WTC11 (cell line): ENCODE results near the gene PCP2. TPM values are rescaled to one million over a fixed set of nuclear protein-coding genes. Genes with fewer than 3 reads are reported as not detected.

ENCODE experiments used
- ATAC-seq: fragments of 200-7000 bp; cut with Tn5 transposase; 2 replicates; pipeline ENCODE4 v1.10.0; 2021; ENCODE audit warnings: mild to moderate bottlenecking, moderate library complexity
- CTCF ChIA-PET: fragments of 300-600 bp; sonication (Branson Sonifier 250); formaldehyde crosslinking; loops from one replicate; lab custom pipeline; 2021; ENCODE audit warnings: antibody characterized with exemption; lab: Charles Lee
- POLR2A ChIA-PET: fragments of 350-600 bp; sonication (Branson Sonifier 250); formaldehyde crosslinking; loops from one replicate; lab custom pipeline; 2021; ENCODE audit warnings: antibody characterized with exemption; lab: Charles Lee
- DNase-seq: peaks from one replicate; pipeline ENCODE4 v3.0.0; 2021; ENCODE audit warnings: low spot score
- H3K27ac Mint-ChIP-seq: 2 replicates; pipeline ENCODE4 v1.8.0; 2021; ENCODE audit warnings: mixed read lengths
- H3K27me3 Mint-ChIP-seq: 2 replicates; pipeline ENCODE4 v1.8.0; 2021; ENCODE audit warnings: low read depth, mild to moderate bottlenecking, moderate library complexity, mixed read lengths
- H3K36me3 Mint-ChIP-seq: 2 replicates; pipeline ENCODE4 v1.8.0; 2021; ENCODE audit warnings: mixed read lengths
- H3K4me1 Mint-ChIP-seq: 2 replicates; pipeline ENCODE4 v1.8.0; 2022; ENCODE audit warnings: mixed read lengths
- H3K4me3 Mint-ChIP-seq: 2 replicates; pipeline ENCODE4 v1.8.0; 2021; ENCODE audit warnings: mild to moderate bottlenecking, moderate library complexity, mixed read lengths
- H3K9me3 Mint-ChIP-seq: 2 replicates; pipeline ENCODE4 v1.8.0; 2021; ENCODE audit warnings: mixed read lengths
- ATF1 ChIP-seq: sonication (generic); formaldehyde crosslinking; IDR thresholded peaks from 2 replicates; pipeline ENCODE4 v1.8.1; 2023; ENCODE audit warnings: mild to moderate bottlenecking, moderate library complexity, missing genetic modification reagents
- FOXJ3 ChIP-seq: sonication (generic); formaldehyde crosslinking; IDR thresholded peaks from 2 replicates; pipeline ENCODE4 v1.9.0; 2021; ENCODE audit warnings: missing genetic modification reagents, mild to moderate bottlenecking, borderline replicate concordance
- FOXK1 ChIP-seq: sonication (generic); formaldehyde crosslinking; IDR thresholded peaks from 2 replicates; pipeline ENCODE4 v1.8.0; 2022; ENCODE audit warnings: mild to moderate bottlenecking, moderate library complexity, missing genetic modification reagents
- FOXP1 ChIP-seq: sonication (generic); formaldehyde crosslinking; IDR thresholded peaks from 2 replicates; pipeline ENCODE4 v1.8.0; 2022; ENCODE audit warnings: missing genetic modification reagents, mild to moderate bottlenecking, moderate library complexity, borderline replicate concordance
- FOXP4 ChIP-seq: sonication (generic); formaldehyde crosslinking; IDR thresholded peaks from 2 replicates; pipeline ENCODE4 v1.8.0; 2022; ENCODE audit warnings: mild to moderate bottlenecking, missing genetic modification reagents
- GTF2I ChIP-seq: fragments of 250-450 bp; sonication (Bioruptor Pico); conservative IDR thresholded peaks from 2 replicates; pipeline ENCODE4 v1.4.0; 2021; ENCODE audit warnings: mild to moderate bottlenecking
- HMGXB4 ChIP-seq: sonication (generic); formaldehyde crosslinking; IDR thresholded peaks from 2 replicates; pipeline ENCODE4 v1.8.1; 2023; ENCODE audit warnings: mild to moderate bottlenecking, moderate library complexity, missing genetic modification reagents
- IRF1 ChIP-seq: sonication (generic); formaldehyde crosslinking; IDR thresholded peaks from 2 replicates; pipeline ENCODE4 v1.8.0; 2023; ENCODE audit warnings: missing genetic modification reagents
- JAZF1 ChIP-seq: fragments of 250-450 bp; sonication (Bioruptor Pico); IDR thresholded peaks from 2 replicates; pipeline ENCODE4 v1.9.0; 2021; ENCODE audit warnings: moderate library complexity, mild to moderate bottlenecking, inconsistent platforms
- KAT7 ChIP-seq: sonication (generic); formaldehyde crosslinking; IDR thresholded peaks from 2 replicates; pipeline ENCODE4 v1.8.1; 2023; ENCODE audit warnings: missing genetic modification reagents, mild to moderate bottlenecking, borderline replicate concordance
- SMAD3 ChIP-seq: sonication (generic); formaldehyde crosslinking; IDR thresholded peaks from 2 replicates; pipeline ENCODE4 v1.8.0; 2022; ENCODE audit warnings: missing genetic modification reagents, mild to moderate bottlenecking, borderline replicate concordance
- SMAD4 ChIP-seq: sonication (generic); formaldehyde crosslinking; IDR thresholded peaks from 2 replicates; pipeline ENCODE4 v1.8.0; 2022; ENCODE audit warnings: mild to moderate bottlenecking, missing genetic modification reagents
- STAT6 ChIP-seq: sonication (generic); formaldehyde crosslinking; conservative IDR thresholded peaks from 2 replicates; pipeline ENCODE4 v1.8.1; 2023; ENCODE audit warnings: mild to moderate bottlenecking, low read depth, missing genetic modification reagents, moderate library complexity
- TCF7 ChIP-seq: sonication (generic); formaldehyde crosslinking; IDR thresholded peaks from 2 replicates; pipeline ENCODE4 v1.8.0; 2022; ENCODE audit warnings: mild to moderate bottlenecking, low read depth, missing genetic modification reagents, moderate library complexity
- USF1 ChIP-seq: sonication (generic); formaldehyde crosslinking; IDR thresholded peaks from 2 replicates; pipeline ENCODE4 v1.8.0; 2022; ENCODE audit warnings: mild to moderate bottlenecking, missing genetic modification reagents
- ZBTB43 ChIP-seq: sonication (generic); formaldehyde crosslinking; IDR thresholded peaks from 2 replicates; pipeline ENCODE4 v1.8.1; 2023; ENCODE audit warnings: mild to moderate bottlenecking, missing genetic modification reagents
- ZNF121 ChIP-seq: sonication (generic); formaldehyde crosslinking; IDR thresholded peaks from 2 replicates; pipeline ENCODE4 v1.8.0; 2023; ENCODE audit warnings: missing genetic modification reagents
- ZNF219 ChIP-seq: sonication (generic); formaldehyde crosslinking; IDR thresholded peaks from 2 replicates; pipeline ENCODE4 v1.8.0; 2023; ENCODE audit warnings: missing genetic modification reagents, mild to moderate bottlenecking, borderline replicate concordance
- ZNF232 ChIP-seq: sonication (generic); formaldehyde crosslinking; IDR thresholded peaks from 2 replicates; pipeline ENCODE4 v1.8.0; 2022; ENCODE audit warnings: mild to moderate bottlenecking, missing genetic modification reagents
- ZNF263 ChIP-seq: sonication (generic); formaldehyde crosslinking; IDR thresholded peaks from 2 replicates; pipeline ENCODE4 v1.8.1; 2022; ENCODE audit warnings: low read depth, mild to moderate bottlenecking, moderate library complexity, missing genetic modification reagents
- ZNF317 ChIP-seq: sonication (generic); formaldehyde crosslinking; IDR thresholded peaks from 2 replicates; pipeline ENCODE4 v1.8.1; 2023; ENCODE audit warnings: low read depth, mild to moderate bottlenecking, moderate library complexity, missing genetic modification reagents, borderline replicate concordance
- ZNF512 ChIP-seq: sonication (generic); formaldehyde crosslinking; IDR thresholded peaks from 2 replicates; pipeline ENCODE4 v1.8.1; 2022; ENCODE audit warnings: missing genetic modification reagents, borderline replicate concordance
- total RNA-seq: library from RNA; stranded (reverse); gene quantifications from 3 replicates; pipeline ENCODE4 v1.2.3, GENCODE V29; 2021

The PCP2 gene
- total RNA-seq, 1 experiment from 2014 or later = 0.48 TPM

- no peak for TF ChIP-seq FOXP4 (CRISPR knock-in tag)
- TF ChIP-seq ZNF512 = no peak
- no peak for TF ChIP-seq ZNF219 (CRISPR knock-in tag)
- no peak for TF ChIP-seq TCF7 (CRISPR knock-in tag)
- no peak for TF ChIP-seq SMAD4 (CRISPR knock-in tag)
- no peak for TF ChIP-seq FOXP1 (CRISPR knock-in tag)
- no peak for TF ChIP-seq ZNF263 (CRISPR knock-in tag)
- TF ChIP-seq ZBTB43 (CRISPR knock-in tag) = no peak
- TF ChIP-seq, all 79 proteins: peak for 0
Observed at GRCh38 chr19:7640803-7641202, 7.3 kb upstream of the PCP2 start (continued).

- Mint-ChIP-seq H3K4me1 (no peaks in the 10 kb centered on the region), H3K4me3 (no peak overlapping the region), H3K36me3 (peaks cover 7% of the 10 kb centered on the region; the same call in 1 of the 2 replicates), H3K27ac (peak overlapping the region; percentile 66; the same call in 1 of the 2 replicates), H3K9me3 (peaks cover 8% of the 10 kb centered on the region), H3K27me3 (peaks cover 20% of the 10 kb centered on the region)
- ChIA-PET CTCF (no interaction called here), POLR2A (no interaction called here)
- TF ChIP-seq HMGXB4 = no peak
- TF ChIP-seq IRF1 (CRISPR knock-in tag) = no peak
- TF ChIP-seq ATF1 (CRISPR knock-in tag) = no peak
- TF ChIP-seq ZNF317 (CRISPR knock-in tag) = no peak
- no peak for TF ChIP-seq JAZF1 (CRISPR knock-in tag)
- TF ChIP-seq ZNF232 (CRISPR knock-in tag) = no peak
- DNase-seq (no peak), ATAC-seq (no peak)
Observed at GRCh38 chr19:7639863-7640348, 6.4 kb upstream of the PCP2 start.

- POLR2A ChIA-PET = no interaction called here
- no peak for ATAC-seq
- TF ChIP-seq ZNF121 (CRISPR knock-in tag) (no peak), KAT7 (CRISPR knock-in tag) (no peak), STAT6 (CRISPR knock-in tag) (no peak), USF1 (CRISPR knock-in tag) (no peak), ZNF219 (CRISPR knock-in tag) (no peak), FOXJ3 (no peak), GTF2I (CRISPR knock-in tag) (no peak), FOXK1 (CRISPR knock-in tag) (no peak), SMAD3 (CRISPR knock-in tag) (no peak)
Observed at GRCh38 chr19:7638802-7639465, 5.4 kb upstream of the PCP2 start.

More at GRCh38 chr19:7638802-7639465, 5.4 kb upstream of the PCP2 start:
- Mint-ChIP-seq H3K36me3 (peaks cover 7% of the 10 kb centered on the region; the same call in 1 of the 2 replicates), H3K9me3 (peaks cover 8% of the 10 kb centered on the region), H3K4me3 (peak overlapping the region; percentile 6; the same call in 1 of the 2 replicates), H3K27me3 (peaks cover 29% of the 10 kb centered on the region), H3K4me1 (no peaks in the 10 kb centered on the region), H3K27ac (peak overlapping the region; percentile 74; the same call in 1 of the 2 replicates)
- CTCF ChIA-PET = interaction anchor here (1.3 to 2.1 kb wide), 3 partner anchors 10 to 71 kb away, joined by 4 to 9 read pairs (median 4); partner anchors contain the start of genes PET100, TRAPPC5 and XAB2
- DNase-seq = no peak
